Common myeloid progenitor, CD34-positive (primary cell): ENCODE results near the gene IQCB1.
A peak's percentile ranks its signal among the peaks of the same experiment; 100 is the strongest.

ENCODE experiments used
- CTCF ChIA-PET: fragments of 350-600 bp; sonication (Branson Sonifier 250); formaldehyde crosslinking; loops from one replicate; lab custom pipeline; 2021; ENCODE audit warnings: antibody characterized with exemption; lab: Charles Lee
- POLR2A ChIA-PET: fragments of 350-600 bp; sonication (Branson Sonifier 250); formaldehyde crosslinking; loops from one replicate; lab custom pipeline; 2021; ENCODE audit warnings: antibody characterized with exemption; lab: Charles Lee
- DNase-seq, 3 donors: peaks; one replicate each; pipeline versions ENCODE4 v3.0.0 to v3.0.0-alpha.2; 2013
- H3K27ac ChIP-seq, 2 experiments: 1 replicate in 1 of 2; 2 replicates in 1 of 2; pipeline ENCODE4 v1.7.0; 2013; ENCODE audit warnings: inconsistent platforms in 2 of 2, low read length in 2 of 2, mild to moderate bottlenecking in 2 of 2, low read depth in 1 of 2, moderate library complexity in 1 of 2; ENCODE audit not compliant: severe bottlenecking in 2 of 2, insufficient read depth in 1 of 2, poor library complexity in 1 of 2
- H3K27me3 ChIP-seq, 5 experiments: replicated peaks in 2 of 5; 1 replicate in 3 of 5; 2 replicates in 2 of 5; pipeline versions ENCODE4 v1.6.1 to v1.7.0; 2013; ENCODE audit warnings: low read length in 4 of 5, mild to moderate bottlenecking in 2 of 5, moderate library complexity in 2 of 5, inconsistent platforms in 1 of 5; ENCODE audit not compliant: insufficient read depth in 5 of 5, control insufficient read depth in 4 of 5
- H3K36me3 ChIP-seq, 4 experiments: 1 replicate in 2 of 4; 2 replicates in 2 of 4; pipeline versions ENCODE4 v1.6.1 to v1.7.0; 2013; ENCODE audit warnings: low read length in 3 of 4, control low read depth in 1 of 4, mild to moderate bottlenecking in 1 of 4; ENCODE audit not compliant: control insufficient read depth in 4 of 4, insufficient read depth in 4 of 4
- H3K4me1 ChIP-seq, 4 experiments: 1 replicate in 3 of 4; 2 replicates in 1 of 4; pipeline versions ENCODE4 v1.6.1 to v1.7.1; 2013; ENCODE audit warnings: low read length in 3 of 4, mild to moderate bottlenecking in 3 of 4, control low read depth in 1 of 4, inconsistent platforms in 1 of 4, moderate library complexity in 1 of 4; ENCODE audit not compliant: control insufficient read depth in 4 of 4, insufficient read depth in 4 of 4; ENCODE audit errors: control extremely low read depth in 1 of 4
- H3K4me3 ChIP-seq, 7 experiments: 1 replicate in 4 of 7; 2 replicates in 3 of 7; pipeline versions ENCODE4 v1.5.1 to v1.7.0; 2013; ENCODE audit warnings: mild to moderate bottlenecking in 7 of 7, low read length in 6 of 7, moderate library complexity in 6 of 7, inconsistent platforms in 2 of 7, low read depth in 2 of 7, control low read depth in 1 of 7; ENCODE audit not compliant: insufficient read depth in 4 of 7, control insufficient read depth in 1 of 7; ENCODE audit errors: extremely low read depth in 1 of 7
- H3K9me3 ChIP-seq, 5 experiments: 1 replicate in 4 of 5; 2 replicates in 1 of 5; pipeline versions ENCODE4 v1.6.1 to v1.7.1; 2013; ENCODE audit warnings: low read length in 4 of 5, mild to moderate bottlenecking in 2 of 5, inconsistent platforms in 1 of 5, low read depth in 1 of 5, moderate library complexity in 1 of 5; ENCODE audit not compliant: control insufficient read depth in 4 of 5, insufficient read depth in 2 of 5; ENCODE audit errors: control extremely low read depth in 1 of 5
- WGBS: methylation state at CpG from one replicate; pipeline ENCODE4 v1.1.5; 2013; ENCODE audit not compliant: insufficient coverage; 5-methylcytosine and 5-hydroxymethylcytosine counted together

Gene IQCB1

GRCh38 chr3:121723485-121723884, 111.4 kb downstream of the IQCB1 start:
- POLR2A ChIA-PET = no interaction called here

GRCh38 chr3:121722411-121722810, 112.4 kb downstream of the IQCB1 start:
- CTCF ChIA-PET = no interaction called here

More at GRCh38 chr3:121723485-121723884, 111.4 kb downstream of the IQCB1 start:
- Histone ChIP-seq H3K4me3 (no peak overlapping the region), H3K36me3 (peaks cover 18 to 77% (median 49%) of the 10 kb centered on the region in 4 experiments), H3K27me3 (no peaks in the 10 kb centered on the region), H3K27ac (no peak overlapping the region), H3K4me1 (peaks cover 0 to 26% (median 2%) of the 10 kb centered on the region in 4 experiments), H3K9me3 (no peaks in the 10 kb centered on the region)
- WGBS = no CpG with 5 or more reads among the region's 1 CpG
- no peak for DNase-seq
- CTCF ChIA-PET = no interaction called here

DNA sequence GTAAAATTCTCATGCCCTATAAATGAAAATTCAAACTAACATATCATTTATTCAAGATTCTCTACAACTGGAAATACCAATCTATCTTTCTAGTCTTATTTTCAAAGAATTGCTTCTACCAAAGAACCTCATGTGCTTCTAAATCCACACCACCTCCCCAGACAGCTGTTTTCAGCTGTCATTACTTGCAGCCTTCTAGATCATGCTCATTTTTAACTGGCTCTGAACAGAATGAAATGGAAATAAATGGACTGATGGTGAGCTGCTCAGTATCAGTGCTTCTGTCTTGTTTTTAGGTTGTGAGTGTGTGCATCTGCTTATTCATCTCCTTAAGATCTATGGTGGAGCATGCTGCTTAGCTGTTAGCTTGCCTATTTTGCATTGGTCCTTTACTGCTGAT, 114.7 kb downstream of the IQCB1 start:
- POLR2A ChIA-PET = no interaction called here
- Histone ChIP-seq H3K4me1 (peaks cover 0 to 25% (median 2%) of the 10 kb centered on the region in 4 experiments), H3K36me3 (peaks cover 25 to 89% (median 59%) of the 10 kb centered on the region in 4 experiments), H3K27me3 (no peaks in the 10 kb centered on the region), H3K9me3 (no peaks in the 10 kb centered on the region), H3K27ac (no peak overlapping the region), H3K4me3 (no peak overlapping the region)
- CTCF ChIA-PET = interaction anchor here (2.0 kb wide), 1 partner anchor 8 kb away, joined by 4 read pairs; no protein-coding TSS in a partner anchor
- no peak for DNase-seq

More at GRCh38 chr3:121722411-121722810, 112.4 kb downstream of the IQCB1 start:
- H3K27me3 ChIP-seq = no peaks in the 10 kb centered on the region
- POLR2A ChIA-PET = interaction anchor here (0.6 kb wide), 1 partner anchor 53 kb away, joined by 3 read pairs; no protein-coding TSS in a partner anchor
- H3K36me3 ChIP-seq = peaks cover 25 to 80% (median 55%) of the 10 kb centered on the region in 4 experiments
- no peak overlapping the region for H3K4me3 ChIP-seq
- H3K27ac ChIP-seq = no peak overlapping the region
- H3K9me3 ChIP-seq = no peaks in the 10 kb centered on the region
- no CpG with 5 or more reads among the region's 1 CpG for WGBS
- peak in 2 of 3 donors; percentile 11 to 31 for DNase-seq
- H3K4me1 ChIP-seq = peaks cover 0 to 26% (median 2%) of the 10 kb centered on the region in 4 experiments
